ENCODE data around the gene PRPF8. TPM values are rescaled to one million over a fixed set of nuclear protein-coding genes. Genes with fewer than 3 reads are reported as not detected.
A peak's percentile ranks its signal among the peaks of the same experiment; 100 is the strongest.

The PRPF8 gene
- total RNA-seq, 1 experiment from 2014 or later: 296 TPM

DNA sequence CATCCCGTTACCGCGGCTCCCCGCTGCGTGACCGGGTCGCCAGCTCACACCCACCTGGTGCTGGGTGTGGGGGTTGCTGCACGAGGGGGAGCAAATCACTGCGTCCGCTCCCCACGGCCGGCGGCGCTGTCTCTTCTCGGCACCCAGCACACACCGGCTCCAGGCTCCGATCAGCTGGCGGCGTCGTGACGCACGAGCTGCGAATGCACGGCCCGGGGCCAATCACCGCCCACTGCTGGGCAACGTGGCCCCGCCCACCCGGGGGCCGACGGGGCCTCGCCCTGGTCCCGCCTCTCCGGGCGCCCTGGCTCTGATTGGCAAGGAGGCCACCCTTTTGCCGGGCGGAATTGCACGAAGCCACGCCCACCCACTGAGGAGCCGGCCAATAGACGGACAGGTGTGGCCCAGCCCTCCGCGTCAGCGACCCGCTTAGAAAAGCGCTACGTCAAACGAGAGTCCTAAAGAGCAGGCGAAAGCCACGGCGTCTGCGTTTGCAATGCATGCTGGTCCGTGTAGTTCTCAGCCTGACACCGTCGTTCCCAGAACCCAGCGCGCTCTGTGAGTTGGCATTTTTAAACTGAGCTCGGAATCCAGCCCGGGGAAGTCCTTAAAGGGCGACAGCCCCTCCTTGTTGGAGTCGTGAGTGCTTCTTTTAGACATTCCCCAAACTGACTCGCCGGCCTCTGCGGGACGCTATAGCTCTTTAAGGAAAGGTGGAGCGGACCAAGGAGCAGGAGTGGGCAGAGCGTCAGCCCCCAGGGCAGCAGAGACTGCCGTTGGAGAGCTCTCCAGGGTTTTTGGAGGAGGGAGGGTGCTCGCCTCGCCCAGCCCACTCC lies 31.6 kb upstream of the PRPF8 start:
- no peaks in the 10 kb centered on the region for H3K9me3 ChIP-seq (ENCODE audit: control insufficient read depth, insufficient read depth, low read depth, low read length)
- ATAC-seq (peak; percentile 84), DNase-seq (ENCODE audit: low read depth, low spot score) (peak; percentile 99)
- H3K36me3 ChIP-seq (ENCODE audit: control insufficient read depth, insufficient read depth, low read length): peaks cover 4% of the 10 kb centered on the region; the same call in 1 of the 2 replicates
- CTCF ChIA-PET: interaction anchor here (1.3 kb wide), 1 partner anchor 67 kb away, joined by 5 read pairs; no protein-coding TSS in a partner anchor
- in situ Hi-C loops (cut with HindIII; ENCODE audit: low pct_unique_long_range_greater_than_20kb, low sequenced_read_pairs) (no loop called here), intact Hi-C loops (cut with micrococcal nuclease; ENCODE audit: unreplicated experiment) (no loop called here)
- no peak for TF ChIP-seq TCF7L2 (IDR thresholded peaks at IDR 0.05; ENCODE audit: low read depth, low read length)
- TF ChIP-seq, protein P1, sequence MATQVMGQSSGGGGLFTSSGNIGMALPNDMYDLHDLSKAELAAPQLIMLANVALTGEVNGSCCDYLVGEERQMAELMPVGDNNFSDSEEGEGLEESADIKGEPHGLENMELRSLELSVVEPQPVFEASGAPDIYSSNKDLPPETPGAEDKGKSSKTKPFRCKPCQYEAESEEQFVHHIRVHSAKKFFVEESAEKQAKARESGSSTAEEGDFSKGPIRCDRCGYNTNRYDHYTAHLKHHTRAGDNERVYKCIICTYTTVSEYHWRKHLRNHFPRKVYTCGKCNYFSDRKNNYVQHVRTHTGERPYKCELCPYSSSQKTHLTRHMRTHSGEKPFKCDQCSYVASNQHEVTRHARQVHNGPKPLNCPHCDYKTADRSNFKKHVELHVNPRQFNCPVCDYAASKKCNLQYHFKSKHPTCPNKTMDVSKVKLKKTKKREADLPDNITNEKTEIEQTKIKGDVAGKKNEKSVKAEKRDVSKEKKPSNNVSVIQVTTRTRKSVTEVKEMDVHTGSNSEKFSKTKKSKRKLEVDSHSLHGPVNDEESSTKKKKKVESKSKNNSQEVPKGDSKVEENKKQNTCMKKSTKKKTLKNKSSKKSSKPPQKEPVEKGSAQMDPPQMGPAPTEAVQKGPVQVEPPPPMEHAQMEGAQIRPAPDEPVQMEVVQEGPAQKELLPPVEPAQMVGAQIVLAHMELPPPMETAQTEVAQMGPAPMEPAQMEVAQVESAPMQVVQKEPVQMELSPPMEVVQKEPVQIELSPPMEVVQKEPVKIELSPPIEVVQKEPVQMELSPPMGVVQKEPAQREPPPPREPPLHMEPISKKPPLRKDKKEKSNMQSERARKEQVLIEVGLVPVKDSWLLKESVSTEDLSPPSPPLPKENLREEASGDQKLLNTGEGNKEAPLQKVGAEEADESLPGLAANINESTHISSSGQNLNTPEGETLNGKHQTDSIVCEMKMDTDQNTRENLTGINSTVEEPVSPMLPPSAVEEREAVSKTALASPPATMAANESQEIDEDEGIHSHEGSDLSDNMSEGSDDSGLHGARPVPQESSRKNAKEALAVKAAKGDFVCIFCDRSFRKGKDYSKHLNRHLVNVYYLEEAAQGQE (IDR thresholded peaks at IDR 0.05; ENCODE audit: insufficient read depth in 1 of 2, low read depth in 2 of 2, low read length in 1 of 2): 0 out of 4 replicates have a peak, but pooled peaks of 1 of the 2 experiments have one; percentile 31
- TF ChIP-seq SIN3A (IDR thresholded peaks at IDR 0.05; ENCODE audit: borderline replicate concordance, insufficient read depth, low read depth, low read length): peak; percentile 90; the same call in 1 of the 2 replicates
- TF ChIP-seq POLR2AphosphoS5 (IDR thresholded peaks at IDR 0.05; ENCODE audit: low read depth, low read length): peak; percentile 74
- TF ChIP-seq, protein P2, sequence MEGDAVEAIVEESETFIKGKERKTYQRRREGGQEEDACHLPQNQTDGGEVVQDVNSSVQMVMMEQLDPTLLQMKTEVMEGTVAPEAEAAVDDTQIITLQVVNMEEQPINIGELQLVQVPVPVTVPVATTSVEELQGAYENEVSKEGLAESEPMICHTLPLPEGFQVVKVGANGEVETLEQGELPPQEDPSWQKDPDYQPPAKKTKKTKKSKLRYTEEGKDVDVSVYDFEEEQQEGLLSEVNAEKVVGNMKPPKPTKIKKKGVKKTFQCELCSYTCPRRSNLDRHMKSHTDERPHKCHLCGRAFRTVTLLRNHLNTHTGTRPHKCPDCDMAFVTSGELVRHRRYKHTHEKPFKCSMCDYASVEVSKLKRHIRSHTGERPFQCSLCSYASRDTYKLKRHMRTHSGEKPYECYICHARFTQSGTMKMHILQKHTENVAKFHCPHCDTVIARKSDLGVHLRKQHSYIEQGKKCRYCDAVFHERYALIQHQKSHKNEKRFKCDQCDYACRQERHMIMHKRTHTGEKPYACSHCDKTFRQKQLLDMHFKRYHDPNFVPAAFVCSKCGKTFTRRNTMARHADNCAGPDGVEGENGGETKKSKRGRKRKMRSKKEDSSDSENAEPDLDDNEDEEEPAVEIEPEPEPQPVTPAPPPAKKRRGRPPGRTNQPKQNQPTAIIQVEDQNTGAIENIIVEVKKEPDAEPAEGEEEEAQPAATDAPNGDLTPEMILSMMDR (IDR thresholded peaks at IDR 0.05): no peak
- POLR2A ChIA-PET: interaction anchor here (0.5 to 1.1 kb wide), 4 partner anchors 72 to 190 kb away, joined by 3 to 10 read pairs (median 8); no protein-coding TSS in a partner anchor
- H3K27ac ChIP-seq (ENCODE audit: low read length): peak overlapping the region; percentile 99
- no peaks in the 10 kb centered on the region for H3K27me3 ChIP-seq (ENCODE audit: control insufficient read depth, insufficient read depth, low read length)
- peak overlapping the region; percentile 78 to 79 for H3K4me3 ChIP-seq (ENCODE audit: low read depth in 2 of 2, low read length in 2 of 2)
- BruUV-seq (replicated peaks): no TSS peak
- H3K4me1 ChIP-seq (ENCODE audit: control insufficient read depth, insufficient read depth, low read length): peaks cover 44% of the 10 kb centered on the region

GRCh38 chr17:1715803-1716075 lies 31.1 kb upstream of the PRPF8 start:
- ATAC-seq (no peak), DNase-seq (ENCODE audit: low read depth, low spot score) (no peak)
- H3K4me1 ChIP-seq (ENCODE audit: control insufficient read depth, insufficient read depth, low read length): peaks cover 49% of the 10 kb centered on the region
- peaks cover 4% of the 10 kb centered on the region; the same call in 1 of the 2 replicates for H3K36me3 ChIP-seq (ENCODE audit: control insufficient read depth, insufficient read depth, low read length)
- ChIA-PET POLR2A (no interaction called here), CTCF (no interaction called here)
- no peak for TF ChIP-seq SIN3A (IDR thresholded peaks at IDR 0.05; ENCODE audit: borderline replicate concordance, insufficient read depth, low read depth, low read length)
- TF ChIP-seq, protein P1 (IDR thresholded peaks at IDR 0.05; ENCODE audit: insufficient read depth in 1 of 2, low read depth in 2 of 2, low read length in 1 of 2): no peak
- no peak for TF ChIP-seq TCF7L2 (IDR thresholded peaks at IDR 0.05; ENCODE audit: low read depth, low read length)
- TF ChIP-seq, protein P2 (IDR thresholded peaks at IDR 0.05): no peak
- TF ChIP-seq POLR2AphosphoS5 (IDR thresholded peaks at IDR 0.05; ENCODE audit: low read depth, low read length): no peak
- in situ Hi-C loops (cut with HindIII; ENCODE audit: low pct_unique_long_range_greater_than_20kb, low sequenced_read_pairs): no loop called here
- H3K27me3 ChIP-seq (ENCODE audit: control insufficient read depth, insufficient read depth, low read length): no peaks in the 10 kb centered on the region
- H3K4me3 ChIP-seq (ENCODE audit: low read depth in 2 of 2, low read length in 2 of 2): peak overlapping the region; percentile 73 to 78
- no peak overlapping the region; the same call in 1 of the 2 replicates for H3K27ac ChIP-seq (ENCODE audit: low read length)
- no TSS peak for BruUV-seq (replicated peaks)
- intact Hi-C loops (cut with micrococcal nuclease; ENCODE audit: unreplicated experiment): no loop called here
- no peaks in the 10 kb centered on the region for H3K9me3 ChIP-seq (ENCODE audit: control insufficient read depth, insufficient read depth, low read depth, low read length)
